ENCODE data around the gene BCDIN3D.

GRCh38 chr12:49892084-49892731 lies 49.3 kb upstream of the BCDIN3D start:
- TF ChIP-seq CTCF (IDR thresholded peaks at IDR 0.05) (no peak), POLR2A (IDR thresholded peaks at IDR 0.05) (no peak)
